ENCODE measurements around the gene IL1RN.

The IL1RN gene

GRCh38 chr2:113178069-113178746, 50.8 kb downstream of the IL1RN start:
- Mint-ChIP-seq H3K4me1 (ENCODE audit: low read depth) (peaks cover 78% of the 10 kb centered on the region), H3K27ac (peak overlapping the region; percentile 96), H3K4me3 (peak overlapping the region; percentile 96), H3K36me3 (peaks cover 11% of the 10 kb centered on the region), H3K9me3 (ENCODE audit: low read depth) (no peaks in the 10 kb centered on the region), H3K27me3 (no peaks in the 10 kb centered on the region)

GRCh38 chr2:113178891-113179290, 51.5 kb downstream of the IL1RN start:
- Mint-ChIP-seq H3K4me1 (ENCODE audit: low read depth) (peaks cover 78% of the 10 kb centered on the region), H3K27me3 (no peaks in the 10 kb centered on the region), H3K9me3 (ENCODE audit: low read depth) (no peaks in the 10 kb centered on the region), H3K4me3 (peak overlapping the region; percentile 96), H3K27ac (peak overlapping the region; percentile 96), H3K36me3 (peaks cover 13% of the 10 kb centered on the region)

GRCh38 chr2:113179446-113180045, 52.1 kb downstream of the IL1RN start:
- Mint-ChIP-seq H3K36me3 (peaks cover 13% of the 10 kb centered on the region), H3K27ac (peak overlapping the region; percentile 96), H3K4me3 (peak overlapping the region; percentile 96), H3K27me3 (no peaks in the 10 kb centered on the region), H3K9me3 (ENCODE audit: low read depth) (no peaks in the 10 kb centered on the region), H3K4me1 (ENCODE audit: low read depth) (peaks cover 81% of the 10 kb centered on the region)

- Mint-ChIP-seq H3K4me1 (ENCODE audit: low read depth) (peaks cover 85% of the 10 kb centered on the region), H3K36me3 (peaks cover 10% of the 10 kb centered on the region), H3K27me3 (no peaks in the 10 kb centered on the region)
These were observed 52.9 kb downstream of the IL1RN start for GRCh38 chr2:113180131-113180946.

GRCh38 chr2:113181258-113182051, 54.1 kb downstream of the IL1RN start:
- Mint-ChIP-seq H3K4me3 (peak overlapping the region; percentile 65), H3K36me3 (peaks cover 11% of the 10 kb centered on the region), H3K9me3 (ENCODE audit: low read depth) (no peaks in the 10 kb centered on the region)

More at GRCh38 chr2:113180131-113180946, 52.9 kb downstream of the IL1RN start:
- Mint-ChIP-seq H3K4me3 (peak overlapping the region; percentile 65), H3K9me3 (ENCODE audit: low read depth) (no peaks in the 10 kb centered on the region), H3K27ac (peak overlapping the region; percentile 96)

GRCh38 chr2:113182471-113183260, 55.3 kb downstream of the IL1RN start:
- Mint-ChIP-seq H3K9me3 (ENCODE audit: low read depth) (no peaks in the 10 kb centered on the region), H3K27ac (peak overlapping the region; percentile 96), H3K4me3 (peak overlapping the region; percentile 27), H3K36me3 (peaks cover 8% of the 10 kb centered on the region), H3K27me3 (no peaks in the 10 kb centered on the region), H3K4me1 (ENCODE audit: low read depth) (peaks cover 87% of the 10 kb centered on the region)

More at GRCh38 chr2:113181258-113182051, 54.1 kb downstream of the IL1RN start:
- no peaks in the 10 kb centered on the region for H3K27me3 Mint-ChIP-seq
- H3K27ac Mint-ChIP-seq, result peak overlapping the region; percentile 96
- peaks cover 90% of the 10 kb centered on the region for H3K4me1 Mint-ChIP-seq (ENCODE audit: low read depth)

GRCh38 chr2:113183264-113183663, 55.9 kb downstream of the IL1RN start:
- H3K4me1 Mint-ChIP-seq (ENCODE audit: low read depth), result peaks cover 87% of the 10 kb centered on the region
- peak overlapping the region; percentile 40 for H3K4me3 Mint-ChIP-seq
- H3K36me3 Mint-ChIP-seq, result peaks cover 8% of the 10 kb centered on the region
- no peaks in the 10 kb centered on the region for H3K9me3 Mint-ChIP-seq (ENCODE audit: low read depth)
- H3K27me3 Mint-ChIP-seq, result no peaks in the 10 kb centered on the region
- H3K27ac Mint-ChIP-seq, result peak overlapping the region; percentile 69

Measured in activated naive CD8-positive, alpha-beta T cell (primary cell).